ENCODE data around the gene GUCY1A2.

Gene GUCY1A2

GRCh38 chr11:106854429-106854828 lies 163.8 kb downstream of the GUCY1A2 start:
- DNase-seq: no peak
- no peaks in the 10 kb centered on the region for H3K4me1 ChIP-seq
- H3K27me3 ChIP-seq: no peaks in the 10 kb centered on the region
- no peaks in the 10 kb centered on the region for H3K9me3 ChIP-seq
- TF ChIP-seq CTCF (IDR thresholded peaks at IDR 0.05): no peak
- H3K27ac ChIP-seq: no peak overlapping the region
- H3K4me3 ChIP-seq: no peak overlapping the region
- intact Hi-C loops (cut with DNase I; ENCODE audit: low total_unique reads): no loop called here
- no peaks in the 10 kb centered on the region for H3K36me3 ChIP-seq

GRCh38 chr11:106853850-106854401 lies 164.3 kb downstream of the GUCY1A2 start:
- intact Hi-C loops (cut with DNase I; ENCODE audit: low total_unique reads): no loop called here
- H3K9me3 ChIP-seq: no peaks in the 10 kb centered on the region

GRCh38 chr11:106852779-106853178 lies 165.5 kb downstream of the GUCY1A2 start:
- no peak overlapping the region for H3K27ac ChIP-seq
- TF ChIP-seq CTCF (IDR thresholded peaks at IDR 0.05): no peak
- H3K9me3 ChIP-seq: no peaks in the 10 kb centered on the region
- no peak overlapping the region for H3K4me3 ChIP-seq
- no peaks in the 10 kb centered on the region for H3K27me3 ChIP-seq
- intact Hi-C loops (cut with DNase I; ENCODE audit: low total_unique reads): no loop called here
- no peak for DNase-seq
- H3K36me3 ChIP-seq: no peaks in the 10 kb centered on the region
- no peaks in the 10 kb centered on the region for H3K4me1 ChIP-seq

More at GRCh38 chr11:106853850-106854401, 164.3 kb downstream of the GUCY1A2 start:
- DNase-seq: peak in 1 of 2 donors; percentile 54
- Histone ChIP-seq H3K36me3 (no peaks in the 10 kb centered on the region), H3K4me3 (no peak overlapping the region), H3K27me3 (no peaks in the 10 kb centered on the region), H3K27ac (no peak overlapping the region), H3K4me1 (no peaks in the 10 kb centered on the region)
- TF ChIP-seq CTCF (IDR thresholded peaks at IDR 0.05): no peak

GRCh38 chr11:106848526-106848925 lies 169.8 kb downstream of the GUCY1A2 start:
- intact Hi-C loops (cut with DNase I; ENCODE audit: low total_unique reads): no loop called here

GRCh38 chr11:106842134-106842533 lies 176.1 kb downstream of the GUCY1A2 start:
- Histone ChIP-seq H3K4me3 (no peak overlapping the region), H3K27me3 (no peaks in the 10 kb centered on the region)
- DNase-seq: no peak

More at GRCh38 chr11:106848526-106848925, 169.8 kb downstream of the GUCY1A2 start:
- no peak for DNase-seq
- Histone ChIP-seq H3K9me3 (no peaks in the 10 kb centered on the region), H3K36me3 (no peaks in the 10 kb centered on the region), H3K27ac (no peak overlapping the region), H3K27me3 (no peaks in the 10 kb centered on the region), H3K4me3 (no peak overlapping the region), H3K4me1 (no peaks in the 10 kb centered on the region)
- TF ChIP-seq CTCF (IDR thresholded peaks at IDR 0.05): no peak

More at GRCh38 chr11:106842134-106842533, 176.1 kb downstream of the GUCY1A2 start:
- Histone ChIP-seq H3K4me1 (no peaks in the 10 kb centered on the region), H3K36me3 (no peaks in the 10 kb centered on the region), H3K27ac (no peak overlapping the region), H3K9me3 (no peaks in the 10 kb centered on the region)
- no peak for TF ChIP-seq CTCF (IDR thresholded peaks at IDR 0.05)
- intact Hi-C loops (cut with DNase I; ENCODE audit: low total_unique reads): no loop called here

Measured in tibial artery (tissue), 4 donors.